ENCODE data around the gene ATF4.

- TF ChIP-seq CTCF (IDR thresholded peaks at IDR 0.05; ENCODE audit: low read depth, low read length) (no peak), POLR2A (IDR thresholded peaks at IDR 0.05; ENCODE audit: extremely low read depth, insufficient read length) (no peak), MAX (IDR thresholded peaks at IDR 0.05; ENCODE audit: low read depth, low read length) (no peak), MYC (IDR thresholded peaks at IDR 0.05; ENCODE audit: low read depth, low read length) (no peak)
Measured at GRCh38 chr22:39493759-39494158, 26.6 kb upstream of the ATF4 start.

Data from NB4 (cell line).